ENCODE measurements around the gene KIF4B.

Gene KIF4B

DNA sequence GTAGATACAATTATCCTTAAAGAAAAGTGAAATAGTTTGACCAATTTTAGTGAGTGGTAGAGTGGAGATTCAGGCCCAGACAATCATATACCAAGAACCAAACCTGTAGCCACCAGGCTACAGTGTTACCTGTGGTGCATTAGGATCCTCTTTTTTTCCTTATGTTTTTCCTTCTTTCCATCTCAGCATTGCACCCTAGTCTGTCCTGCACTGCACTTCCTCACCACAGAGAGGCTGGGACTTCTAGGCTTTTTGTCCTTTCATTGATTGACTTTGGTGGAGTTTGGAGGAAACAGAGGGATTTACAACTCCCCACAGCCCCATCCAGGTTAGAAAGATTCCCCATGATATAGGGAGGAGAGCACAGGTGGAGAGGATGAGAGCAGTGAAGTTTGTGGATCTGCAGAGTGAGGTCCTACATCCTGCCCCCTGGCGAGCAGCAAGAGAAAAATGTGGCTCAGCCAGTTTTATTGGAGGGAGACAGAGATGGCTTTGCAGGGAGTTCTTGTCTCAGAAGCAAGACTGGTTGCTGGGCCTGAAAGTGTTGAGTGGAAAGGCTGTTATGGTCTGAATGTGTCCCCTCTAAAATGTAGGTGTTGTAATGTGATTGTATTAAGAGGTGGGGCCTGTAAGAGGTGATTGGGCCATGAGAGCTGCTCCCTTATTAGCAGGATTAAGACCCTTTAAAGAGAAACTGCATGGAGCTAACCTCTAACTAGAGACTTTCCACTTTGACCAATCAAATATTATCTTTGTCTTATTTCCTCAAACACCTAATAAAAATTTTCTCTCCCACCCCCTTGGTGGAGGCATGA is 36.2 kb downstream of the KIF4B start:
- H3K4me3 ChIP-seq (ENCODE audit: low read length): no peak overlapping the region
- H3K4me2 ChIP-seq (ENCODE audit: low read length): no peak overlapping the region
- H3K4me1 ChIP-seq (ENCODE audit: low read length): no peaks in the 10 kb centered on the region
- H2AFZ ChIP-seq (ENCODE audit: low read depth, low read length): no peak overlapping the region
- no peak overlapping the region for H3K9ac ChIP-seq (ENCODE audit: low read length)
- H3K36me3 ChIP-seq (replicated peaks; ENCODE audit: low read depth, low read length): no peaks in the 10 kb centered on the region
- H3K79me2 ChIP-seq (ENCODE audit: low read length): no peaks in the 10 kb centered on the region
- H4K20me1 ChIP-seq (ENCODE audit: insufficient read depth, low read length): no peaks in the 10 kb centered on the region
- H3K27ac ChIP-seq (ENCODE audit: low read length): no peak overlapping the region
- TF ChIP-seq EZH2phosphoT487 (IDR thresholded peaks at IDR 0.05; ENCODE audit: low read depth): no peak
- TF ChIP-seq, protein P1, sequence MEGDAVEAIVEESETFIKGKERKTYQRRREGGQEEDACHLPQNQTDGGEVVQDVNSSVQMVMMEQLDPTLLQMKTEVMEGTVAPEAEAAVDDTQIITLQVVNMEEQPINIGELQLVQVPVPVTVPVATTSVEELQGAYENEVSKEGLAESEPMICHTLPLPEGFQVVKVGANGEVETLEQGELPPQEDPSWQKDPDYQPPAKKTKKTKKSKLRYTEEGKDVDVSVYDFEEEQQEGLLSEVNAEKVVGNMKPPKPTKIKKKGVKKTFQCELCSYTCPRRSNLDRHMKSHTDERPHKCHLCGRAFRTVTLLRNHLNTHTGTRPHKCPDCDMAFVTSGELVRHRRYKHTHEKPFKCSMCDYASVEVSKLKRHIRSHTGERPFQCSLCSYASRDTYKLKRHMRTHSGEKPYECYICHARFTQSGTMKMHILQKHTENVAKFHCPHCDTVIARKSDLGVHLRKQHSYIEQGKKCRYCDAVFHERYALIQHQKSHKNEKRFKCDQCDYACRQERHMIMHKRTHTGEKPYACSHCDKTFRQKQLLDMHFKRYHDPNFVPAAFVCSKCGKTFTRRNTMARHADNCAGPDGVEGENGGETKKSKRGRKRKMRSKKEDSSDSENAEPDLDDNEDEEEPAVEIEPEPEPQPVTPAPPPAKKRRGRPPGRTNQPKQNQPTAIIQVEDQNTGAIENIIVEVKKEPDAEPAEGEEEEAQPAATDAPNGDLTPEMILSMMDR (IDR thresholded peaks at IDR 0.05; ENCODE audit: low read depth, low read length): peak; percentile 45
- no peaks in the 10 kb centered on the region for H3K27me3 ChIP-seq (ENCODE audit: low read depth, low read length)
- no peaks in the 10 kb centered on the region for H3K9me3 ChIP-seq (ENCODE audit: insufficient read depth, low read length)

- Histone ChIP-seq H3K79me2 (ENCODE audit: low read length) (no peaks in the 10 kb centered on the region), H3K9ac (ENCODE audit: low read length) (no peak overlapping the region), H3K36me3 (replicated peaks; ENCODE audit: low read depth, low read length) (no peaks in the 10 kb centered on the region), H3K9me3 (ENCODE audit: insufficient read depth, low read length) (no peaks in the 10 kb centered on the region), H3K27me3 (ENCODE audit: low read depth, low read length) (no peaks in the 10 kb centered on the region), H3K4me2 (ENCODE audit: low read length) (no peak overlapping the region), H4K20me1 (ENCODE audit: insufficient read depth, low read length) (no peaks in the 10 kb centered on the region), H3K27ac (ENCODE audit: low read length) (no peak overlapping the region), H3K4me3 (ENCODE audit: low read length) (no peak overlapping the region), H3K4me1 (ENCODE audit: low read length) (no peaks in the 10 kb centered on the region), H2AFZ (ENCODE audit: low read depth, low read length) (no peak overlapping the region)
- TF ChIP-seq EZH2phosphoT487 (IDR thresholded peaks at IDR 0.05; ENCODE audit: low read depth): no peak
- TF ChIP-seq, protein P1 (IDR thresholded peaks at IDR 0.05; ENCODE audit: low read depth, low read length): no peak
Measured at GRCh38 chr5:155050384-155051019, 36.9 kb downstream of the KIF4B start.

GRCh38 chr5:155052532-155052931 is 39.0 kb downstream of the KIF4B start:
- Histone ChIP-seq H3K9me3 (ENCODE audit: insufficient read depth, low read length) (no peaks in the 10 kb centered on the region), H3K4me1 (ENCODE audit: low read length) (no peaks in the 10 kb centered on the region), H3K27me3 (ENCODE audit: low read depth, low read length) (no peaks in the 10 kb centered on the region), H3K27ac (ENCODE audit: low read length) (no peak overlapping the region), H3K4me2 (ENCODE audit: low read length) (no peak overlapping the region), H3K4me3 (ENCODE audit: low read length) (no peak overlapping the region), H3K79me2 (ENCODE audit: low read length) (no peaks in the 10 kb centered on the region), H2AFZ (ENCODE audit: low read depth, low read length) (no peak overlapping the region), H3K36me3 (replicated peaks; ENCODE audit: low read depth, low read length) (no peaks in the 10 kb centered on the region), H4K20me1 (ENCODE audit: insufficient read depth, low read length) (no peaks in the 10 kb centered on the region), H3K9ac (ENCODE audit: low read length) (no peak overlapping the region)
- TF ChIP-seq EZH2phosphoT487 (IDR thresholded peaks at IDR 0.05; ENCODE audit: low read depth): no peak
- TF ChIP-seq, protein P1 (IDR thresholded peaks at IDR 0.05; ENCODE audit: low read depth, low read length): no peak

DNA sequence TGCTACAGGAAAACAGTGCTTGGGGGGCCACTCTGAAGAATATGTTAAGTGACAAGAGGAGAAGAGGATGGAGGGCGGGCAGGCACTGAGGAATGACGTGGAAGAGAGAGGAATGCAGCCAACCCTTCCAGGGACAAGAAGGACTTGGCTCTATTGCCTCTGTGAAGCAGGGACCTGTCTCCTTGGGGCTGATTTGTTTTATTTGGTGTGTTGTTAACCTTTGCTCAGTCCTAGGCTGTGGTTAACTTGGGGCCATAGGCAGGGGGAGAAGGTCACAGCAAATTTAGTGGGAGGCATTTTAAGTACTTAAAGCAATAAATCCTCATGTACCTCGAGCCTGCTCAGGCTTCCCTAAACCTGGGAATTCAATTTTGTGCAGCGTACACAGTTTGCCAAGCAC is 39.9 kb downstream of the KIF4B start:
- H3K27me3 ChIP-seq (ENCODE audit: low read depth, low read length): no peaks in the 10 kb centered on the region
- no peak overlapping the region for H2AFZ ChIP-seq (ENCODE audit: low read depth, low read length)
- H3K27ac ChIP-seq (ENCODE audit: low read length): no peak overlapping the region
- no peaks in the 10 kb centered on the region for H4K20me1 ChIP-seq (ENCODE audit: insufficient read depth, low read length)
- no peak for TF ChIP-seq EZH2phosphoT487 (IDR thresholded peaks at IDR 0.05; ENCODE audit: low read depth)
- TF ChIP-seq, protein P1 (IDR thresholded peaks at IDR 0.05; ENCODE audit: low read depth, low read length): no peak
- H3K4me1 ChIP-seq (ENCODE audit: low read length): no peaks in the 10 kb centered on the region
- no peak overlapping the region for H3K9ac ChIP-seq (ENCODE audit: low read length)
- H3K4me2 ChIP-seq (ENCODE audit: low read length): no peak overlapping the region
- no peaks in the 10 kb centered on the region for H3K79me2 ChIP-seq (ENCODE audit: low read length)
- no peaks in the 10 kb centered on the region for H3K36me3 ChIP-seq (replicated peaks; ENCODE audit: low read depth, low read length)
- no peaks in the 10 kb centered on the region for H3K9me3 ChIP-seq (ENCODE audit: insufficient read depth, low read length)
- H3K4me3 ChIP-seq (ENCODE audit: low read length): no peak overlapping the region

Measured in OCI-LY3 (cell line).